ENCODE measurements around the gene POFUT1. TPM values are rescaled to one million over a fixed set of nuclear protein-coding genes. Genes with fewer than 3 reads are reported as not detected.

The POFUT1 gene
- total RNA-seq, 1 experiment from 2014 or later = 29.4 TPM

DNA sequence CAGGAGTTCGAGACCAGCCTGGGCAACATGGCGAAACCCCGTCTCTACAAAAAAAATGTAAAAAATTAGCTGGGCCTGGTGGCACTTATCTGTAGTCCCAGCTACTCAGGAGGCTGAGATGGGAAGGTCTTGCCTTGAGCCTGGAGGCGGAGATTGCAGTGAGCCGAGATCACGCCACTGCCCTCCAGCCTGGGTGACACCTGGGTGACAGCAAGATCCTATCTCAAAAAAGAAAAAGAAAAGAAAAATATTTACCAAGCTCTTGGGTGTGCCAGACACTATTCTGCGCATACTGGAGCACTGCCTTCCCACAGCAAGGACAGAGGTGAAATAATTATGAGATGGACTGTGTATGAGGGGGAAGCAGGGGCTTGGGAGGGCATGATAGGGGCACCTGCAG lies 19.6 kb downstream of the POFUT1 start (continued):
- TF ChIP-seq, protein P1, sequence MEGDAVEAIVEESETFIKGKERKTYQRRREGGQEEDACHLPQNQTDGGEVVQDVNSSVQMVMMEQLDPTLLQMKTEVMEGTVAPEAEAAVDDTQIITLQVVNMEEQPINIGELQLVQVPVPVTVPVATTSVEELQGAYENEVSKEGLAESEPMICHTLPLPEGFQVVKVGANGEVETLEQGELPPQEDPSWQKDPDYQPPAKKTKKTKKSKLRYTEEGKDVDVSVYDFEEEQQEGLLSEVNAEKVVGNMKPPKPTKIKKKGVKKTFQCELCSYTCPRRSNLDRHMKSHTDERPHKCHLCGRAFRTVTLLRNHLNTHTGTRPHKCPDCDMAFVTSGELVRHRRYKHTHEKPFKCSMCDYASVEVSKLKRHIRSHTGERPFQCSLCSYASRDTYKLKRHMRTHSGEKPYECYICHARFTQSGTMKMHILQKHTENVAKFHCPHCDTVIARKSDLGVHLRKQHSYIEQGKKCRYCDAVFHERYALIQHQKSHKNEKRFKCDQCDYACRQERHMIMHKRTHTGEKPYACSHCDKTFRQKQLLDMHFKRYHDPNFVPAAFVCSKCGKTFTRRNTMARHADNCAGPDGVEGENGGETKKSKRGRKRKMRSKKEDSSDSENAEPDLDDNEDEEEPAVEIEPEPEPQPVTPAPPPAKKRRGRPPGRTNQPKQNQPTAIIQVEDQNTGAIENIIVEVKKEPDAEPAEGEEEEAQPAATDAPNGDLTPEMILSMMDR (IDR thresholded peaks at IDR 0.05) = no peak
- TF ChIP-seq, protein P2, sequence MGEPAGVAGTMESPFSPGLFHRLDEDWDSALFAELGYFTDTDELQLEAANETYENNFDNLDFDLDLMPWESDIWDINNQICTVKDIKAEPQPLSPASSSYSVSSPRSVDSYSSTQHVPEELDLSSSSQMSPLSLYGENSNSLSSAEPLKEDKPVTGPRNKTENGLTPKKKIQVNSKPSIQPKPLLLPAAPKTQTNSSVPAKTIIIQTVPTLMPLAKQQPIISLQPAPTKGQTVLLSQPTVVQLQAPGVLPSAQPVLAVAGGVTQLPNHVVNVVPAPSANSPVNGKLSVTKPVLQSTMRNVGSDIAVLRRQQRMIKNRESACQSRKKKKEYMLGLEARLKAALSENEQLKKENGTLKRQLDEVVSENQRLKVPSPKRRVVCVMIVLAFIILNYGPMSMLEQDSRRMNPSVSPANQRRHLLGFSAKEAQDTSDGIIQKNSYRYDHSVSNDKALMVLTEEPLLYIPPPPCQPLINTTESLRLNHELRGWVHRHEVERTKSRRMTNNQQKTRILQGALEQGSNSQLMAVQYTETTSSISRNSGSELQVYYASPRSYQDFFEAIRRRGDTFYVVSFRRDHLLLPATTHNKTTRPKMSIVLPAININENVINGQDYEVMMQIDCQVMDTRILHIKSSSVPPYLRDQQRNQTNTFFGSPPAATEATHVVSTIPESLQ (CRISPR knock-in tag; IDR thresholded peaks at IDR 0.05) = no peak
- TF ChIP-seq GRHL2 (CRISPR knock-in tag; IDR thresholded peaks at IDR 0.05; ENCODE audit: insufficient replicate concordance, severe bottlenecking) = no peak
- TF ChIP-seq, protein P3, sequence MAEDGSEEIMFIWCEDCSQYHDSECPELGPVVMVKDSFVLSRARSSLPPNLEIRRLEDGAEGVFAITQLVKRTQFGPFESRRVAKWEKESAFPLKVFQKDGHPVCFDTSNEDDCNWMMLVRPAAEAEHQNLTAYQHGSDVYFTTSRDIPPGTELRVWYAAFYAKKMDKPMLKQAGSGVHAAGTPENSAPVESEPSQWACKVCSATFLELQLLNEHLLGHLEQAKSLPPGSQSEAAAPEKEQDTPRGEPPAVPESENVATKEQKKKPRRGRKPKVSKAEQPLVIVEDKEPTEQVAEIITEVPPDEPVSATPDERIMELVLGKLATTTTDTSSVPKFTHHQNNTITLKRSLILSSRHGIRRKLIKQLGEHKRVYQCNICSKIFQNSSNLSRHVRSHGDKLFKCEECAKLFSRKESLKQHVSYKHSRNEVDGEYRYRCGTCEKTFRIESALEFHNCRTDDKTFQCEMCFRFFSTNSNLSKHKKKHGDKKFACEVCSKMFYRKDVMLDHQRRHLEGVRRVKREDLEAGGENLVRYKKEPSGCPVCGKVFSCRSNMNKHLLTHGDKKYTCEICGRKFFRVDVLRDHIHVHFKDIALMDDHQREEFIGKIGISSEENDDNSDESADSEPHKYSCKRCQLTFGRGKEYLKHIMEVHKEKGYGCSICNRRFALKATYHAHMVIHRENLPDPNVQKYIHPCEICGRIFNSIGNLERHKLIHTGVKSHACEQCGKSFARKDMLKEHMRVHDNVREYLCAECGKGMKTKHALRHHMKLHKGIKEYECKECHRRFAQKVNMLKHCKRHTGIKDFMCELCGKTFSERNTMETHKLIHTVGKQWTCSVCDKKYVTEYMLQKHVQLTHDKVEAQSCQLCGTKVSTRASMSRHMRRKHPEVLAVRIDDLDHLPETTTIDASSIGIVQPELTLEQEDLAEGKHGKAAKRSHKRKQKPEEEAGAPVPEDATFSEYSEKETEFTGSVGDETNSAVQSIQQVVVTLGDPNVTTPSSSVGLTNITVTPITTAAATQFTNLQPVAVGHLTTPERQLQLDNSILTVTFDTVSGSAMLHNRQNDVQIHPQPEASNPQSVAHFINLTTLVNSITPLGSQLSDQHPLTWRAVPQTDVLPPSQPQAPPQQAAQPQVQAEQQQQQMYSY (CRISPR knock-in tag; IDR thresholded peaks at IDR 0.05) = no peak
- no peak for TF ChIP-seq NR3C1 (CRISPR knock-in tag; conservative IDR thresholded peaks at IDR 0.05; ENCODE audit: low read depth)

DNA sequence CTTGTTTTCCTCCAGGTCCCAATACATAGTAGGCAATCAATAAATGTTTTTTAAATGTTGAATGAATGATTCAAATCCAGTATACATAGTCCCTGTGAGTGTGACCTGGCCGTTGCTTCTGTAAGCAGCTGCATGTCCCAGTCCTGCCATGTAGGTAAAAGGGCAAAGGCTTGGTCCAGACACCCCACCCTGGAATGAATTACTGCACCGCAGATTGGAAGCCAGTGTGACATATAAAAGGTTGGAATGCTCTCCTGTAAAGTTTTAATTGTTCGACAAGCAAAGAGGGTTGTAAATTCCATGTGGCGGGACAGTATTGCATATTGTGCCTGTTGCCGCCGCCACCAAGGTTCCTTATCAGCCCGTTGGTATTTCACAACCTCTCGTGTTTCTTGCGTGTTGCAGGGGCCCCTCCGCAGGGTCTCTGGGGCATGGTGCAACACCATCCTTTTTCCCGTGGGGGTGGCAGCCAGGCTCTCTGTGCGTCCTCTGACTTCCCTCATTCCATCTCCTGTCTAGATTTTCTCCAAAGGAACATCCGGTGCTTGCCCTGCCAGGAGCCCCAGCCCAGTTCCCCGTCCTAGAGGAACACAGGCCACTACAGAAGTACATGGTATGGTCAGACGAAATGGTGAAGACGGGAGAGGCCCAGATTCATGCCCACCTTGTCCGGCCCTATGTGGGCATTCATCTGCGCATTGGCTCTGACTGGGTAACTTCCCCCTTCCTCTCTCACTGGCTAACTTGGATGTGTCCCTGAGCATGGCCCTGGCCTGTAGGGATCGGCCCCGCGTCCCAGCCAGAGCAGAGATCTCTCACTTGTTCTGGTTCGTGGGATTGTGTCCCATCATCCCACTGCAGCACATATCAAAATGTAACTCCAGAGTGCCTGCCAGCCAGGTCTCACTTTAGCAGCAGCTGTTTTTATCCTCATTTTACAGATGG lies 20.3 kb downstream of the POFUT1 start:
- ChIA-PET POLR2A (no interaction called here), CTCF (no interaction called here)
- no peak for ATAC-seq
- Mint-ChIP-seq H3K4me1 (no peaks in the 10 kb centered on the region), H3K9me3 (no peaks in the 10 kb centered on the region), H3K36me3 (peaks cover 48% of the 10 kb centered on the region), H3K27me3 (ENCODE audit: low read depth) (no peaks in the 10 kb centered on the region), H3K27ac (no peak overlapping the region; the same call in 1 of the 2 replicates), H3K4me3 (no peak overlapping the region)
- no peak for DNase-seq (ENCODE audit: low spot score)
- TF ChIP-seq ZNF232 (CRISPR knock-in tag; IDR thresholded peaks at IDR 0.05) = no peak
- TF ChIP-seq, protein P4, sequence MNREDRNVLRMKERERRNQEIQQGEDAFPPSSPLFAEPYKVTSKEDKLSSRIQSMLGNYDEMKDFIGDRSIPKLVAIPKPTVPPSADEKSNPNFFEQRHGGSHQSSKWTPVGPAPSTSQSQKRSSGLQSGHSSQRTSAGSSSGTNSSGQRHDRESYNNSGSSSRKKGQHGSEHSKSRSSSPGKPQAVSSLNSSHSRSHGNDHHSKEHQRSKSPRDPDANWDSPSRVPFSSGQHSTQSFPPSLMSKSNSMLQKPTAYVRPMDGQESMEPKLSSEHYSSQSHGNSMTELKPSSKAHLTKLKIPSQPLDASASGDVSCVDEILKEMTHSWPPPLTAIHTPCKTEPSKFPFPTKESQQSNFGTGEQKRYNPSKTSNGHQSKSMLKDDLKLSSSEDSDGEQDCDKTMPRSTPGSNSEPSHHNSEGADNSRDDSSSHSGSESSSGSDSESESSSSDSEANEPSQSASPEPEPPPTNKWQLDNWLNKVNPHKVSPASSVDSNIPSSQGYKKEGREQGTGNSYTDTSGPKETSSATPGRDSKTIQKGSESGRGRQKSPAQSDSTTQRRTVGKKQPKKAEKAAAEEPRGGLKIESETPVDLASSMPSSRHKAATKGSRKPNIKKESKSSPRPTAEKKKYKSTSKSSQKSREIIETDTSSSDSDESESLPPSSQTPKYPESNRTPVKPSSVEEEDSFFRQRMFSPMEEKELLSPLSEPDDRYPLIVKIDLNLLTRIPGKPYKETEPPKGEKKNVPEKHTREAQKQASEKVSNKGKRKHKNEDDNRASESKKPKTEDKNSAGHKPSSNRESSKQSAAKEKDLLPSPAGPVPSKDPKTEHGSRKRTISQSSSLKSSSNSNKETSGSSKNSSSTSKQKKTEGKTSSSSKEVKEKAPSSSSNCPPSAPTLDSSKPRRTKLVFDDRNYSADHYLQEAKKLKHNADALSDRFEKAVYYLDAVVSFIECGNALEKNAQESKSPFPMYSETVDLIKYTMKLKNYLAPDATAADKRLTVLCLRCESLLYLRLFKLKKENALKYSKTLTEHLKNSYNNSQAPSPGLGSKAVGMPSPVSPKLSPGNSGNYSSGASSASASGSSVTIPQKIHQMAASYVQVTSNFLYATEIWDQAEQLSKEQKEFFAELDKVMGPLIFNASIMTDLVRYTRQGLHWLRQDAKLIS (CRISPR knock-in tag; IDR thresholded peaks at IDR 0.05; ENCODE audit: borderline replicate concordance) = no peak
- TF ChIP-seq, protein P3 (CRISPR knock-in tag; IDR thresholded peaks at IDR 0.05) = no peak
- no peak for TF ChIP-seq IRF2 (CRISPR knock-in tag; IDR thresholded peaks at IDR 0.05; ENCODE audit: borderline replicate concordance, low read depth)
- TF ChIP-seq, protein P5, sequence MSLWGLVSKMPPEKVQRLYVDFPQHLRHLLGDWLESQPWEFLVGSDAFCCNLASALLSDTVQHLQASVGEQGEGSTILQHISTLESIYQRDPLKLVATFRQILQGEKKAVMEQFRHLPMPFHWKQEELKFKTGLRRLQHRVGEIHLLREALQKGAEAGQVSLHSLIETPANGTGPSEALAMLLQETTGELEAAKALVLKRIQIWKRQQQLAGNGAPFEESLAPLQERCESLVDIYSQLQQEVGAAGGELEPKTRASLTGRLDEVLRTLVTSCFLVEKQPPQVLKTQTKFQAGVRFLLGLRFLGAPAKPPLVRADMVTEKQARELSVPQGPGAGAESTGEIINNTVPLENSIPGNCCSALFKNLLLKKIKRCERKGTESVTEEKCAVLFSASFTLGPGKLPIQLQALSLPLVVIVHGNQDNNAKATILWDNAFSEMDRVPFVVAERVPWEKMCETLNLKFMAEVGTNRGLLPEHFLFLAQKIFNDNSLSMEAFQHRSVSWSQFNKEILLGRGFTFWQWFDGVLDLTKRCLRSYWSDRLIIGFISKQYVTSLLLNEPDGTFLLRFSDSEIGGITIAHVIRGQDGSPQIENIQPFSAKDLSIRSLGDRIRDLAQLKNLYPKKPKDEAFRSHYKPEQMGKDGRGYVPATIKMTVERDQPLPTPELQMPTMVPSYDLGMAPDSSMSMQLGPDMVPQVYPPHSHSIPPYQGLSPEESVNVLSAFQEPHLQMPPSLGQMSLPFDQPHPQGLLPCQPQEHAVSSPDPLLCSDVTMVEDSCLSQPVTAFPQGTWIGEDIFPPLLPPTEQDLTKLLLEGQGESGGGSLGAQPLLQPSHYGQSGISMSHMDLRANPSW (CRISPR knock-in tag; conservative IDR thresholded peaks at IDR 0.05; ENCODE audit: low read depth) = no peak
- no peak for TF ChIP-seq ETV6 (CRISPR knock-in tag; IDR thresholded peaks at IDR 0.05)
- TF ChIP-seq, protein P6, sequence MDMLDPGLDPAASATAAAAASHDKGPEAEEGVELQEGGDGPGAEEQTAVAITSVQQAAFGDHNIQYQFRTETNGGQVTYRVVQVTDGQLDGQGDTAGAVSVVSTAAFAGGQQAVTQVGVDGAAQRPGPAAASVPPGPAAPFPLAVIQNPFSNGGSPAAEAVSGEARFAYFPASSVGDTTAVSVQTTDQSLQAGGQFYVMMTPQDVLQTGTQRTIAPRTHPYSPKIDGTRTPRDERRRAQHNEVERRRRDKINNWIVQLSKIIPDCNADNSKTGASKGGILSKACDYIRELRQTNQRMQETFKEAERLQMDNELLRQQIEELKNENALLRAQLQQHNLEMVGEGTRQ (CRISPR knock-in tag; IDR thresholded peaks at IDR 0.05) = no peak
- TF ChIP-seq SMAD4 (CRISPR knock-in tag; IDR thresholded peaks at IDR 0.05) = no peak
